Motor neuron (in vitro differentiated cells): ENCODE data around the gene FAM180B. TPM values are rescaled to one million over a fixed set of nuclear protein-coding genes. Genes with fewer than 3 reads are reported as not detected.
A peak's percentile ranks its signal among the peaks of the same experiment; 100 is the strongest.

Source experiments
- ATAC-seq, 8 experiments: fragments of 200-7000 bp; cut with Tn5 transposase; replicated peaks in 6 of 8; 2 replicates each; pipeline ENCODE4 v1.8.0; 2021; ENCODE audit warnings: mild to moderate bottlenecking in 8 of 8, moderate library complexity in 8 of 8
- H3K27ac ChIP-seq, 2 donors: fragments of 250-450 bp; sonication (Bioruptor Pico); 2 replicates each; pipeline ENCODE4 v1.9.0; 2021; ENCODE audit warnings: antibody characterized with exemption in 2 of 2, mild to moderate bottlenecking in 2 of 2, moderate library complexity in 1 of 2
- H3K4me1 ChIP-seq, 2 donors: fragments of 250-450 bp; sonication (Bioruptor Pico); replicated peaks in 1 of 2; 2 replicates each; pipeline ENCODE4 v1.6.1; 2021; ENCODE audit warnings: antibody characterized with exemption in 2 of 2, mild to moderate bottlenecking in 2 of 2, moderate library complexity in 1 of 2
- H3K4me3 ChIP-seq, 5 donors: fragments of 250-450 bp; sonication (Bioruptor Pico); 2 replicates each; pipeline ENCODE4 v1.9.0; 2021; ENCODE audit warnings: antibody characterized with exemption in 5 of 5, mild to moderate bottlenecking in 5 of 5, moderate library complexity in 4 of 5
- WGBS, 10 experiments: fragments of 450-650 bp; shearing (Covaris generic); methylation state at CpG; one replicate each; pipeline ENCODE4 v1.0.0; 2022; 5-methylcytosine and 5-hydroxymethylcytosine counted together
- in situ Hi-C, 9 experiments: fragments of 400-800 bp; cut with MboI; loops; one replicate each; pipeline ENCODE4 v1.15.0; 2021; ENCODE audit warnings: low sequenced_read_pairs in 9 of 9, low pct_unique_long_range_greater_than_20kb in 2 of 9; ENCODE audit not compliant: unreplicated experiment in 9 of 9
- total RNA-seq, 8 experiments: library from RNA; unstranded; fragments of 300-600 nt; gene quantifications; 2 replicates each; pipeline versions ENCODE4 v1.2.3 to v1.2.4, GENCODE V29; 2022

FAM180B gene
- total RNA-seq, 8 experiments from 2014 or later, result 0.27 to 2.5 (median 0.64) TPM; not detected in 1

GRCh38 chr11:47571357-47571729 lies 15.1 kb upstream of the FAM180B start:
- WGBS, 10 experiments, result 60 to 100% (median 87%) methylated on average over 1 to 4 of the region's 4 CpGs; no CpG with 5 or more reads in 2 of the 10 experiments
- in situ Hi-C loops, result loop anchor here in 1 of 9 experiments (25.0 kb wide), 1 partner anchor 159 kb away; the partner anchor contains the start of gene SLC39A13
- H3K27ac ChIP-seq, result no peak overlapping the region
- H3K4me3 ChIP-seq, result no peak overlapping the region
- peaks cover 0 to 3% of the 10 kb centered on the region in 2 donors for H3K4me1 ChIP-seq
- ATAC-seq, result no peak

- Histone ChIP-seq H3K4me1 (peaks cover 0 to 2% of the 10 kb centered on the region in 2 donors), H3K4me3 (no peak overlapping the region), H3K27ac (no peak overlapping the region)
- in situ Hi-C loops, result loop anchor here in 1 of 9 experiments (25.0 kb wide), 1 partner anchor 160 kb away; the partner anchor contains the start of gene SLC39A13
- WGBS, 10 experiments, result 17 to 100% (median 40%) methylated on average over 1 of the region's 1 CpG; no CpG with 5 or more reads in 7 of the 10 experiments
- ATAC-seq, result no peak
Observed at GRCh38 chr11:47571895-47572294, 14.6 kb upstream of the FAM180B start.

- in situ Hi-C loops, result loop anchor here in 1 of 9 experiments (25.0 kb wide), 1 partner anchor 160 kb away; the partner anchor contains the start of gene SLC39A13
- Histone ChIP-seq H3K4me1 (peaks cover 9 to 10% of the 10 kb centered on the region in 2 donors), H3K27ac (no peak overlapping the region), H3K4me3 (no peak overlapping the region)
- whole genome bisulfite sequencing, 10 experiments, result 40 to 100% (median 90%) methylated on average over 1 to 7 of the region's 8 CpGs; no CpG with 5 or more reads in 3 of the 10 experiments
- ATAC-seq, result peak in 1 of 8 experiments; percentile 20
Observed at GRCh38 chr11:47572715-47573255, 13.7 kb upstream of the FAM180B start.

GRCh38 chr11:47573321-47573720 lies 13.2 kb upstream of the FAM180B start:
- no peak for ATAC-seq
- Histone ChIP-seq H3K4me1 (peaks cover 12 to 15% of the 10 kb centered on the region in 2 donors), H3K4me3 (no peak overlapping the region), H3K27ac (no peak overlapping the region)
- WGBS, 10 experiments, result 80 to 100% (median 90%) methylated on average over 2 to 9 of the region's 11 CpGs; no CpG with 5 or more reads in 4 of the 10 experiments
- in situ Hi-C loops, result loop anchor here in 1 of 9 experiments (25.0 kb wide), 1 partner anchor 161 kb away; the partner anchor contains the start of gene SLC39A13

- Histone ChIP-seq H3K27ac (peak overlapping the region; percentile 97 to 98), H3K4me1 (peaks cover 15 to 21% of the 10 kb centered on the region in 2 donors), H3K4me3 (peak overlapping the region; percentile 71 to 94 (median 89))
- in situ Hi-C loops, result no loop called here
- no peak for ATAC-seq
- 25 to 86% (median 70%) methylated on average over 2 to 10 of the region's 13 CpGs; no CpG with 5 or more reads in 3 of the 10 experiments for WGBS, 10 experiments
Observed at GRCh38 chr11:47577460-47578041, 8.9 kb upstream of the FAM180B start.

- 0 to 5% (median 3%) methylated on average over 1 to 12 of the region's 72 CpGs; no CpG with 5 or more reads in 5 of the 10 experiments for WGBS, 10 experiments
- in situ Hi-C loops, result no loop called here
- Histone ChIP-seq H3K4me3 (peak within 1 kb of the TSS; percentile 71 to 94 (median 89)), H3K4me1 (peaks cover 15 to 21% of the 10 kb centered on the region in 2 donors), H3K27ac (peak within 1 kb of the TSS; percentile 97 to 98)
- ATAC-seq, result peak; percentile 91 to 97 (median 94)
Observed at GRCh38 chr11:47578524-47579494, 7.7 kb upstream of the FAM180B start, which contains the start of the genes KBTBD4 and NDUFS3. TSS of gene KBTBD4 (minus strand) at chr11:47578970. CDS start at chr11:47578951, 19 bp downstream. TSS of gene NDUFS3 (plus strand) at chr11:47579074. CDS start at chr11:47579092, 18 bp downstream.

- WGBS, 10 experiments, result 90 to 100% (median 98%) methylated on average over 1 to 4 of the region's 5 CpGs; no CpG with 5 or more reads in 2 of the 10 experiments
- no peak for ATAC-seq
- in situ Hi-C loops, result no loop called here
- H3K27ac ChIP-seq, result no peak overlapping the region
- no peak overlapping the region for H3K4me3 ChIP-seq
- peaks cover 2 to 6% of the 10 kb centered on the region in 2 donors for H3K4me1 ChIP-seq
Observed at GRCh38 chr11:47583844-47584243, 2.6 kb upstream of the FAM180B start.

GRCh38 chr11:47587039-47587716 lies 700 bp downstream of the FAM180B start:
- in situ Hi-C loops, result no loop called here
- peaks cover 0 to 3% of the 10 kb centered on the region in 2 donors for H3K4me1 ChIP-seq
- 20 to 80% (median 57%) methylated on average over 1 of the region's 6 CpGs; no CpG with 5 or more reads in 5 of the 10 experiments for WGBS, 10 experiments
- peak in 7 of 8 experiments; percentile 6 to 24 (median 10) for ATAC-seq
- H3K27ac ChIP-seq, result no peak overlapping the region
- H3K4me3 ChIP-seq, result no peak overlapping the region

- Histone ChIP-seq H3K27ac (no peak overlapping the region), H3K4me1 (peaks cover 0 to 3% of the 10 kb centered on the region in 2 donors), H3K4me3 (no peak overlapping the region)
- WGBS, 10 experiments, result 80% methylated on average over 3 of the region's 14 CpGs; no CpG with 5 or more reads in 9 of the 10 experiments
- peak; percentile 8 to 66 (median 34) for ATAC-seq
- in situ Hi-C loops, result no loop called here
Observed at GRCh38 chr11:47587723-47588326, 1.3 kb downstream of the FAM180B start.

- Histone ChIP-seq H3K4me3 (no peak overlapping the region), H3K27ac (no peak overlapping the region)
- no peak for ATAC-seq
Observed at GRCh38 chr11:47589118-47589517, 2.6 kb downstream of the FAM180B start.

GRCh38 chr11:47589584-47589976 lies 3.1 kb downstream of the FAM180B start:
- Histone ChIP-seq H3K27ac (no peak overlapping the region), H3K4me3 (no peak overlapping the region), H3K4me1 (peaks cover 2 to 9% of the 10 kb centered on the region in 2 donors)
- in situ Hi-C loops, result no loop called here
- WGBS, 10 experiments, result 97 to 100% (median 98%) methylated on average over 4 to 17 of the region's 51 CpGs; no CpG with 5 or more reads in 7 of the 10 experiments
- no peak for ATAC-seq

More at GRCh38 chr11:47589118-47589517, 2.6 kb downstream of the FAM180B start:
- peaks cover 0 to 7% of the 10 kb centered on the region in 2 donors for H3K4me1 ChIP-seq
- 33 to 100% (median 80%) methylated on average over 1 to 5 of the region's 11 CpGs; no CpG with 5 or more reads in 4 of the 10 experiments for WGBS, 10 experiments
- in situ Hi-C loops, result no loop called here
